NOMO-1 treated with DMSO at 0.1 percent for 48 hours (cell line): ENCODE data around the gene ATG3.
"Not testable (repeated sequence)": the region's sequence is repeated elsewhere in the genome, so short reads cannot be mapped to it uniquely, and the experiment has no call there.

Experiments used
- DNase-seq: peaks from one replicate; lab custom pipeline; 2025; ENCODE audit not compliant: unreplicated experiment; lab: John Stamatoyannopoulos, UW

Gene ATG3

DNA sequence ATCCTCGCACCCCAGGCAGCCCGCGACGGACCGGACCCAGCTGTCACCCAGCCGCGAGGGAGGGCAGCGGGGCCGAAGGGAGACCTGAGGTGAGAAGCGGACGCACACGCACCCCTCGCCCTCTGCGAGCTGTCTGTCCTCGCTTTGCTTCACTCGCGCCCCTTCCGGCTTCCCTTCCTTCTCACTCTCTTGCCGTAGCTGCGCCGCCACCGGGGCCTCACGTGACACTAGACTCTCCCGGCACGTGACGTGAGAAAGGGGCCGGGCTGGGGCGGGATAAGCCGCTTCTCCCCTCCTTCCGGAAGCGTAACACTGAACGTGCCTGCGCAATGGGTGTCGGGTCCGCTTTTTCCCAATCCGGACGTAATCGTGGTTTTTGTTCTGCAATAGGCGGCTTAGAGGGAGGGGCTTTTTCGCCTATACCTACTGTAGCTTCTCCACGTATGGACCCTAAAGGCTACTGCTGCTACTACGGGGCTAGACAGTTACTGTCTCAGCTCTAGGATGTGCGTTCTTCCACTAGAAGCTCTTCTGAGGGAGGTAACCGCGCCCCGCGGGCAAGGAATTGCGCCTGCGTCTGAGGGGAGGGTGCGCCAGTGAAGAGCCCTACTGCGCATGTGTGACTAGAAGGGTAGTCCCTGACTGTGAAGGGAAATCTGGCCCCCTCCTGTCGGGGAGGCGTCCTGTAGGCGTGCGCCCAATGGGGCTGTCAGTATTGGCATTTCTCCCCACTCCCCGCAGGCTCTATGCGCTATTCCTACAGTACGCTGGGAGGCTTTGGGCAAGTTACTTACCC, at the start of gene ATG3, which contains the start of gene SLC35A5:
Gene ATG3 (minus strand): TSS at position 229 of the 796 bp plus-strand sequence. CDS start 434 bp downstream, outside the sequence.
Gene SLC35A5 (plus strand): TSS at position 312 of the 796 bp plus-strand sequence. CDS start 1,359 bp downstream, outside the sequence.
- DNase-seq = peak; percentile 99

DNA sequence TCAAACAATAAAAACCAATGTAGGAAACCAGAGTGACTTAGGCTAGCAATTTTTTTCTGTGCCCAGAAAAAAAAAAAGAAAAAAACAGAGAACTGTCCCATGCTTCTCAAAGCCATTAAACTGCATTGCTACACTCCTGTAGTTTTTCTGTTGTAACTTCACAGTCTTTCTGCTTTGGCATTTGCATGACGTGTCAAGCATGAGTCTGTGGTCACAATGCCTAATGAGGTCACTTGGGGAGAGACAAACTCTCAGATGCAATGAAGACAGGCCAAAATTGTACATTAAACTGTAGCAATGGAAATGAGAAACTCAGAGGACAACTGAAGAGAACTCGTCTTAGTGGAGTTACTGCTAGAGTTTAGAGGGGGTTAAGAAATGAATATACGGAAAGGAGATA, 48.4 kb upstream of the ATG3 start:
- peak; percentile 38 for DNase-seq

DNA sequence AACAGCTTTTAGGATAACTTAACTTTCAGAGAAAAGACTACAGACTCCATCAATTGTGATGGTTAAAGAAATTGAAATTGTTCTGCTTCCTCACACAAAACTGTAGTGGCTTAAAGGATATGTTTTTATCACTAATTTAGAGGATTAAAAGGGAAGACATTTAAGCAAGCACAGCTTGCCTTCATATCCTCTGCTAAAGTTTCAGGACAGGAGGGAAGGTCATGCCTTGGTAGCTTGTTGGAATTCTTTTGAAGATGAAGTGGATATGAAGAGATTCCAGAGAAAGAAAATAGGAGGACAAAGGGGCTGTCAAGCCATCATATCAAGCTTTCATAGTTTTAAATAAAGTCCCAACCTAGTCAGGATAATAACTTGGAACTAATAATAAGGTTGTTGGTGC, 46.1 kb upstream of the ATG3 start:
- DNase-seq = no peak

DNA sequence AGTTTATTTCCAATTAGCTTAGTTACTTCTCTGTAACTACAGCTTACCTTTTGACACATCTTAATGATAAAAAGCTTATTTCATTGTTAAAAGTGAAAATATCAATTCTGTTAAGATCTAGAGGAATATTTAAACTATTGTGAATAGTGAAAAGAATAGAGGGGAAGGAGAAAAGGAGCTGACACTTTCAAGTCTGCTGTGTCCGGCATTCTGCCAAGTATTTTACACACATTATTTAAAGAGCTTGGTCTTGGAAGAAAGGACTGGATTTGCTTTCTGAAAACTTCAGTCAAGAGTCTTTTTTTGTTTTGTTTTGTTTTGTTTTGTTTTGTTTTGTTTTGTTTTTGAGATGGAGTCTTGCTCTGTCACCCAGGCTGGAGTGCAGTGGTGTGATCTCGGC, 44.3 kb upstream of the ATG3 start:
- DNase-seq = no peak

DNA sequence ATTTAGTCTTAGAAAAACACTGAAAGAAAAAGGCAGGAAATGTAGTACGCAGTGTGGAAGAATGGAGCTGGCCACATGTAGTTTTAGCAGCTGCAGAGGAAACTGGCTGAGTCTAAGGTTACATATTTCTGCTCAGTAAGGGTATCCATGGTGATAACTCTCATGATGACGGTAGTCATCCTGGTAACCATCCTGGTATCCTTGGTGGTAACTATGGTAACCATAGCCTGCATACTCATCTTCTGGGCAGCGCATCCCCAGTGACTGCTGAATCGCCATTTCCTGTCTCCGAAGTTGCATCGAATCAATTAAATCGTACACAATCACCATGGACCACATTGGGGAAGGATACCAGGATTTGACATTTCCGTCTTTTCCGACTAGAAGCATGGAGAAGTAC, 43.5 kb upstream of the ATG3 start:
- no peak for DNase-seq

DNA sequence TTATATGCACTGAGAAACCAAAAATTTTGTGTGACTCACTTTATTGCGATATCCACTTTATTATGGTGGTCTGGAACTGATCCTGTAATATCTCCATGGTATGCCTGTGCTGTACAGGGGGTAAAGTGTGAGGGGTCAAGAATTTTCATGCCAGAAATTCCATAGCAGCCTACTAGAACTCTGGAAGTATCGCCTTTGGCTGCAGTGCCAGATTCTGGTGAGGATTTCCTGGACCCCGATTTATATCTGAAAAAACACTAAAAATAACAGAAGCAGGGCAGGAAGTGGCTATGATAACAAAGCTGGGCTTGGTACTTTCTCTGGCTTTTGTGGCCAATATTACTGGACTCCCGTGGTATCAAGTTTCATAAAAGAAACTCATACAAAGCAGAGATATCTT, 42.8 kb upstream of the ATG3 start:
- no peak for DNase-seq

DNA sequence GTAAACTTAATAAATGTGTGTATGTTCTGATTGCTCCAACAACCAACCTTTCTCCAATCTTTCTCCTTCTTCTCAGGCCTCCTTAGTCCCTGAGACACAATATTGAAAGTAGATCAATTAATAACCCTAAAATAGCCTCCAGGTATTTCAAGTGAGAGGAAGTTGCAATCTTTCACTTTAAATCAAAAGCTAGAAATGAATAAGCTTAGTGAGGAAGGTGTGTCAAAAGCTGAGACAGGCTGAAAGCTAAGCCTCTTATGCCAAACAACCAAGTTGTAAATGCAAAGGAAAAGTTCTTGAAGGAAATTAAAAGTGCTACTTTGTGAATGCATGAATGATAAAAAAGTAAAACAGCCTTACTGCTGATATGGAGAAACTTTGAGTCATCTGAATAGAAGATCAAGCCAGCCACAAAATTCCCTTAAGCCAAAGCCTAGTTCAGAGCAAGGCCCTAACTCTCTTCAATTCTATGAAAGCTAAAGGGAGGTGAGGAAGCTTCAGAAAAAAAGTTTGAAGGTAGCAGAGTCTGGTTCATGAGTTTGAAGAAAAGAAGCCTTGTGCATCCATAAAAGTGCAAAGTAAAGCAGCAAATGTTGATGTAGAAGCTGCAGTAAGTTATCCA, 40.6 kb upstream of the ATG3 start:
- DNase-seq = no peak

DNA sequence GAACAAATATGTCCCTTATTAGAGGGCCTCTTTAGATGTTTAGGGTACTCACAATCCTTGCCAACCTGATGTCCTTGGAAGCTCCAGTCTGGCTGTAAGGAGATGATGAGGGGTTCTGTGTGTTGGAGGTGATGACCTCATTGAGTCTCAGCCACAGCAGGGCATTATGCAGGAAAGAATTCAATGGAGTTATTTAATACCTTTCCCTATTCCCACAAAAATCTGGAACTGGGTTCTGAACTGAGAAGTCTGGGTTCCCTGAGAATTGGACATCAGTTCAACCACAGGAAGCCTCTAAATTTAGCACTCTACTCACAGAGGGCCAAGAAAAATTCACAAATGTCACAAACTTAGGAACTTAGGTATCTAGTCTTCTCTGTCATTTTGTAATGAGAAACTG, 37.0 kb upstream of the ATG3 start:
- no peak for DNase-seq

DNA sequence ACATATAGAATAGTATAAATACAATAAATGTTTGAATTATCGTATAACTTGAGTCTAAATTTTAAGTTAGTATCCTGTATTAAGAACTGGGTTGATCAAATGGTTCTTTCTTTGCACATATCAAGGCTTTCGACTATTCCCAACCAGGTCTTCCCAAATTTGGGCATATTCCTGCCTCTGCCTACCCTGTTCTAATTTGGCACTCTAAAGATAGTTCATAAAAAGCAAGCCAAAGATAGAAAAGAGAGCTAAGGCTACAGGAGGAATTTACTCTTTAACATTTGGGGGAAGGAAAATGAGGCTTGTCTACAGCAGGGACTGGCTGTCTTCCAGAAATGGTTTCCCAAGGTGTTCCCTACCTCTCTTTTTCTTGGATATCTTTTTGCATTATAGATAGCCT, 36.2 kb upstream of the ATG3 start:
- DNase-seq = no peak

DNA sequence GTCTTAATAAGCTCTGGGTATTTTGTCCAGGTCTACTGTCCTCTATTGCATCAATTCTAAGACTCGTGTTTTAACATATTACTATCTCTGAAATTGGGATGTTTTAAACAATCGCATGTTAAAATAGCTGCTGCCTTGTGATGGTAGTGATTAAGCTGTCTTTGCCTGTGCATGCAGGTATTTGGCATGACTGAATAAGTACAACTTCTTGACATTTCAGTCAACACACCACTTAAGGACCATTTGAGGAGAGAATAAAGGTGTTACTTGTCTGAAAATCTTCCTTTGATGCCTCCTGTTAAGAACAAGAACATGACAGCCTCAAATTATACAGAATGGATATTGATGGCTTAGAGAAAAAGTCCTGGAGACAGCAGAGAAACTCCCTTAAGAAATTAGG, 33.1 kb upstream of the ATG3 start:
- no peak for DNase-seq

DNA sequence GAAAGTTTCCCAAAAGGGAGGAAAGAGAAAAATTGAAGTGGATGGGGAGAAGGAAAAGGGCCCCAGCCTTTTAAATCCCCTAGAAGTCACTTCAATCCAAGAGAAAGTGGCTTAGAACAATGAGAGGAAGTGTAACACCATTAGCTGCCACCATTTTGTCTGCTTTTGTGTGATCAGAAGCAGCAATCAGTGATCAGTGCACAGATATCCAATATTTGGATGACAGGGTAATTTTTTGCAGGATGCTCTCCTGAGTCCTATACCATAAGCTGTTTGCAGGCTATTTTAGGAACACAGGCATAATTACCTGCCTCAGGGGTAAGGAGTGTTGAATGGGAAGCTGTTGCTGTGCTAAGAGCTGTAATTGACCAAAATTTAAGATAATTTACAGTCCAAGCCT, 31.5 kb upstream of the ATG3 start:
- DNase-seq = no peak

DNA sequence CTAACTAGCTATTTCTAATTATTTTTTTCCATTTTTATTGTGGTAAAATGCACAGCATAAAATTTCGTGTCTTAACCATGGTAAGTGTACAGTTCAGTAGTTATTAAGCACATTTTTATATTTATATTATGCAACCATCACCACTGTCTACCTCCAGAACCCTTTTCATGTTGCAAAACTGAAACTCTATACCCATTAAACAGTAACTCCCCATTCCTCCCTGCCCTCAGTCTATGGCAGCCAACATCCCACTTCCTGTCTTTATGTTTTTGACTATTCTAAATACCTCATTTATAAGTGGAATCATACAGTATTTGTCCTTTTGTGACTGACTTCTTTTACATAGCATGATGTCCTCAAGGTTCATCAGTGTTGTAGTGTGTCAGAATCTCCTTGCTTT, 25.6 kb upstream of the ATG3 start:
- no peak for DNase-seq

DNA sequence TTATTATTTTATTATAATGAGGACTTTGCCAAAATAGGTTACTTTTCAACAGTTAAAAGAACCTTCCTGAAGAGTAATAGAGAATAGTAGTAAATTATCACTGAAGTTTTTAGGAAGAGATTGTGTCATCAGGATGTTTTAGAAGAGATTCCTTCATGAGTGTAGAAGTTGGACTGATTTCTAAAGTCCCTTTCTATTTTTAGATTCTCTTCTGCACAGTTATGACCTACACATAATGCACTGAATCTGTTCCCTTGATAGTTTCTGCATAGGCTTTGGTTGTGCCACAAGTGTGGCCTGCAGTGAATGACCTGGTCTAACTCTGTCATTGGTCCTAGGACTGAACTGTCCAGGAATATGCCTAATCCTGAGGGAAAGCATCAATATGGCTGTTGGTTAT, 24.0 kb upstream of the ATG3 start:
- no peak for DNase-seq

DNA sequence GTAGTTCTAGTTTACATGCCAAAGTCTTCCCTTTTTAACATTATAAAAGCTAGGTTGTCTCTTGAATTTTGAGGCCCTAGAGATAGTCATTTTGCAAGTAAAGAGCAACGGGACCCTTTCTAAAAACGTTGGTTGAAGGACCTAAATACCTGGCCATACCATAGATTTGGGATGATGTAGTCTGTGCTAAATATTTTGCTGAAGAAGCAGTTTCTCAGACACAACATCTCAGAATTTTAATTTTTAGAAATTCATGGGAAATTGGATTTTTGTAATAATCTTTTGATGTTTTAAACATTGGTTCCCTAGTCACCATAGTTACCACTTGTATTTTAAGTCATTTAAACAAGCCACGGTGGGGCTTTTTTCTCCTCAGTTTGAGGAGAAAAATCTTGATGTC, 21.3 kb upstream of the ATG3 start:
- DNase-seq = no peak

DNA sequence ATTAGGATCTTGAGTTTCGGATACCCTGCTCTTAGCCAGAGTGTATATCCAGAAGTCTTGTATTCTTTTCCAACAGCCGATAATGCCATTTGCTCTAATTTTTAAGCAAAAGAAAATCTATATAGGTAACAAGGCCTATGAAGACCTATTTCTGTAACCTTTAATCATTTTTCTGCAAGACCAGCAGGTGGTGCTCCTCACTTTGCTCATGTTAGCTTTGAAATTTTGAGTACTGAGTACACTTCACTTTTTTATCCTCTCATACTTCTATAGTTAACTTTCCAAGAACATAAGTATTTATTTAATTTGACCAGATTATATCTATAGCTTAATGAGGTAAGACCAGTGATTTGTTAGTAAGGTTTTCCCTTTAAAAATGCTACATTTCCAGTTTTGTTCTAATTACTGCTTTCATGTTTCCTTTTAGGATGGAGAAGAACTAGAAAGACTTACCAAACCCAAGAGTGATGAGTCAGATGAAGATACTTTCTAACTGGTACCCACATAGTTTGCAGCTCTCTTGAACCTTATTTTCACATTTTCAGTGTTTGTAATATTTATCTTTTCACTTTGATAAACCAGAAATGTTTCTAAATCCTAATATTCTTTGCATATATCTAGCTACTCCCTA, 20.6 kb upstream of the ATG3 start:
- peak; percentile 57 for DNase-seq

DNA sequence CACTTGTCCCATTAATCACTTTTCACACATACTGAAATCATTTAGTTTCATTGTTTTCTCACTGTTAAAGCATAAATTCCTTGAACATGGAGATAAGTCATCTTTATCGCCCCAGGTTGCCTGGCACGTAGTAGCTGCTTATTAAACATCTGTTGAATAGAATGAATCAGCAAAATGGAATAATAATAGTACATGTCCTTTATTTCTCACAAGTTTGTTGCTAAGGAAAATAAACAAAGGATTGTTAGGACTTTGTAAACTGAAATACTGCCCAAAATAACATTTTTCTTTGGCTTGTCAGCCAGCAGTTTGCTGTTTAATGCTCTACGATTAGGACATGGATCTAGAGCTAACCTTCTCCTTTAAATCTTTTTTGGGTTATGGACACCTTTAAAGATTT, 17.9 kb upstream of the ATG3 start:
- DNase-seq = no peak

DNA sequence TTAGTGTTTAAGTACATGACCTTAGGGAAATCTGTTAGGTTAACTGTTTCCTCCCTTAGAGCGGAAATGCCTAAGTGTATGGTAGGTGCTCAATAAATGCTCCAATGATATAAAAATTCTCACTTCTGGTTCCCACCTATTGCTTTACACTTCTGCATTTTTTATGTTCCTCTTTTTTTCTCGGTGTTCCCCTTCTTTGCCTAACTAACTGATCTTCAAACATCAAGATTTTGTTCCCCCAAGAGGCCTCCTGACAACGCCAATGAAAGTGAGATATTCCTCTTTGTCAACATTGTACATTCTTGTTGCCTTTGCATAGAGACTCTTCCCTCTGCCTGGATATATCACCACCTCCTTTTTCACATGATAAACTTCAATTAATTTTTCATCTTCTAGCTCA, 17.5 kb upstream of the ATG3 start:
- DNase-seq = peak; percentile 92

DNA sequence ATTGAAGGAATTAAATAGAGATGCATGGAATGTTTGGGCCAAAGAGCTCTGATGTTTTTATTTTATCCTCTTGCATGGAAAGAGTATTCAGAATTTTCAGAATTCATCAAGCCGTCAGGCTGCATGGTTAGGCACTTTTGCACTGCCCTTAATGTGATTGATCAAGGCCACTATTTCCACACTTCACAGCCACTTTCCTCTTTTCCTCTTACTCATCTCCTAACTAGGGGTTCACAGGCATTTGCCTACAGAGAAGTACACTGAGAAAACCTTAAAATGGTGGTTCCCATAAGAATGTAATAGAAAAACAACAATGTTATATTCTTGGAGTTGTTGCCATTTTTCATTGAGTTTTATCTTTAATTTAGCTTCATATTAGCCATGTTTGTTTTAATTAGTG, 10.9 kb upstream of the ATG3 start:
- no peak for DNase-seq

DNA sequence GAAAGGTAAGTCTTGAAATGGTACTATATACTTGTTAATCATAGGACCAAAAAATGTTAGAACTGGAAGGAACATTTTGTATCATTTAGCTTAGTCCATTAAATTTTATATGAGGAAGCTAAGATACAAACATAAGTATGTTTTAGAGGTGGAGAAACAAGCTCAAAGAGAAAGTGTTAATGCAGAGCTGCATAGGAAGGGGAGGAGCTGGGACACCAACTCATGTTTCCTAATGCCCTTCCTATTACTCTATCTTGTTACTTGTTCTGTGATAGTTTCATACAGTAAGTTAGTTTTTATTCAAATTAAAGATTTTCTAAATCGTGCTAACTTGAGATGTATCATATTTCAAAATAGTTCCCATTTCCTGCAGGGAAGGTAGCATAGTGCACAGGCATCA, 7.5 kb upstream of the ATG3 start:
- DNase-seq = no peak

DNA sequence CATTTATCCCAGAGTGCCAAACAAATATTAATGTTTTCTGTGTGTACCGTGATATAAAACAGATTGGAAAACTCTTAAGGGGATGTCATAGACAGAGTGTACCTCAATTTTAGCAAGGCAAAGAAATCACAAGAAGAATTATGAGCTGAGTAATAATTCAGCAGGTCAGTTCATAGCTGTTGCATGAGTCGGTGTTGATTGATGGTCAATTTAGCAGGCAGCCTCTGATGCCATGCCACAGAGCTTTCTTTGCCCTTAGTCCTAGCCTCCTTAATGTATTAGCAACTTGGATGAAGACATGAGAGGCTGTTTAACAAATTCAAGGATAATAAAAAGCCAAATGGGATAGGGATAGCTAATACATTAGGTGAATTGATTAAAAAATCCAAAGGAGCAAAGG, 6.9 kb upstream of the ATG3 start:
- DNase-seq = no peak

DNA sequence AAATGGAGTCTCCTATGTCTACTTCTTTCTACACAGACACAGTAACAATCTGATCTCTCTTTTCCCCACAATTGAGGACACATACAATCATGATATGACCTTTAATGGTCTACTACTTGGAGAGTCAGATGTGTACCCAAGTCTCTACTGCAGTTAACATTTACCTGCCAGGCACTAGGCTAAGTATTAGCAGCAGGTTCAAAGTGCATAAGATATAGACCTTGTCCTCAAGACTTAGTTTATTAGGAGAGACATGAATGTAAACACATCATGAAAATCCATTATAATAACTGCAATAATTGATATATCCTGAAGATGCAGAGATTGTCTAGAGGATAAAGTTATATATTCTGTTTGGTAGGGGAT, 3.2 kb upstream of the ATG3 start:
- no peak for DNase-seq

DNA sequence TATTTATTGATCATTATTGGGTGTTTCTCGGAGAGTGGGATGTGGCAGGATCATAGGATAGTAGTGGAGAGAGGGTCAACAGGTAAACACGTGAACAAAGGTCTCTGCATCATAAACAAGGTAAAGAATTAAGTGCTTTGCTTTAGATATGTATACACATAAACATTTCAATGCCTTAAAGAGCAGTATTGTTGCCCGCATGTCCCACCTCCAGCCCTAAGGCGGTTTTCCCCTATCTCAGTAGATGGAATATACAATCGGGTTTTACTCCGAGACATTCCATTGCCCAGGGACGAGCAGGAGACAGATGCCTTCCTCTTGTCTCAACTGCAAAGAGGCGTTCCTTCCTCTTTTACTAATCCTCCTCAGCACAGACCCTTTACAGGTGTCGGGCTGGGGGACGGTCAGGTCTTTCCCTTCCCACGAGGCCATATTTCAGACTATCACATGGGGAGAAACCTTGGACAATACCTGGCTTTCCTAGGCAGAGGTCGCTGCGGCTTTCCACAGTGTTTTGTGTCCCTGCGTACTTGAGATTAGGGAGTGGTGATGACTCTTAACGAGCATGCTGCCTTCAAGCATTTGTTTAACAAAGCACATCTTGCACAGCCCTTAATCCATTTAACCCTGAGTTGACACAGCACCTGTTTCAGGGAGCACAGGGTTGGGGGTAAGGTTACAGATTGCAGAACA, 2.6 kb upstream of the ATG3 start:
- not testable (repeated sequence) for DNase-seq
